K562 (cell line): ENCODE measurements around the gene GAB2.

ENCODE experiments used
- GTF2F1 ChIP-seq: IDR thresholded peaks from 2 replicates; pipeline ENCODE4 v1.6.1; 2011; ENCODE audit warnings: low read depth, low read length, improper control_type of control experiment
- KAT8 ChIP-seq: fragments of 450-650 bp; IDR thresholded peaks from 2 replicates; pipeline ENCODE4 v1.6.1; 2016; ENCODE audit warnings: low read depth, mild to moderate bottlenecking
- MTA1 ChIP-seq: fragments of 450-650 bp; IDR thresholded peaks from 2 replicates; pipeline ENCODE4 v1.6.1; 2017; ENCODE audit warnings: borderline replicate concordance
- RBBP5 ChIP-seq: fragments of 200-600 bp; sonication (generic); IDR thresholded peaks from 2 replicates; pipeline ENCODE4 v1.6.1; 2012; ENCODE audit warnings: borderline replicate concordance, mild to moderate bottlenecking, low read length, control low read depth, inconsistent platforms; ENCODE audit not compliant: insufficient read depth, poor library complexity, severe bottlenecking
- SMC3 ChIP-seq: conservative IDR thresholded peaks from 2 replicates; pipeline ENCODE4 v1.6.1; 2011; ENCODE audit warnings: low read depth, low read length, improper control_type of control experiment; ENCODE audit not compliant: insufficient read depth
- TEAD4 ChIP-seq, 2 experiments: sonication (generic) in 1 of 2; formaldehyde crosslinking in 1 of 2; IDR thresholded peaks; 2 replicates each; pipeline versions ENCODE4 v1.6.1 to v1.8.0; 2012 to 2022; ENCODE audit warnings: borderline replicate concordance in 1 of 2, inconsistent platforms in 1 of 2, low read length in 1 of 2, mild to moderate bottlenecking in 1 of 2, missing genetic modification reagents in 1 of 2
- ZNF217 ChIP-seq: sonication (generic); formaldehyde crosslinking; IDR thresholded peaks from 2 replicates; pipeline ENCODE4 v1.8.0; 2022; ENCODE audit warnings: mild to moderate bottlenecking, missing genetic modification reagents
- TF ChIP-seq, protein P1 (sequence below): sonication (generic); formaldehyde crosslinking; IDR thresholded peaks from 2 replicates; pipeline ENCODE4 v1.8.0; 2022; ENCODE audit warnings: mild to moderate bottlenecking, low read depth, missing genetic modification reagents
- TF ChIP-seq, protein P2 (sequence below): fragments of 250-450 bp; sonication (Bioruptor Pico); IDR thresholded peaks from 2 replicates; pipeline ENCODE4 v1.9.0; 2021; ENCODE audit warnings: mild to moderate bottlenecking, inconsistent platforms

DNA sequence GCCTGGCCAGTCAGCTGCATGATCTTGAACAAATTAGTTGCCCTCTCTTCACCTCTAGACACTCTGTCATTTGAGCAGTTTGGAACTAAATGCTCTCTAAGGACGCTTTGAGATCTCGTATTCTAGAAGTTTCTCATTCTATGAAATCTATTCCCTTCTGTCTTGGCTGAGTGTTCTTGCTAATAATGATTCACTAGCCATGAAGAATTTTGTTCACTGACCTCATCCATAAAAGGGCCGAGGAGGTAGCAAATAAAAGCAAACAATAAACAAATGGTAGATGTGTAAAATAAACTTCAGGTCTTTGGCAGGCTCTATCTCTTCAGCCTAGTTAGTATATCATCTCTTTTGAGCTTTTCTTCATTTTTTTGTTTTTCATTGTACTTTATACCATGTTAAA lies 152.3 kb downstream of the GAB2 start:
- TF ChIP-seq, protein P1, sequence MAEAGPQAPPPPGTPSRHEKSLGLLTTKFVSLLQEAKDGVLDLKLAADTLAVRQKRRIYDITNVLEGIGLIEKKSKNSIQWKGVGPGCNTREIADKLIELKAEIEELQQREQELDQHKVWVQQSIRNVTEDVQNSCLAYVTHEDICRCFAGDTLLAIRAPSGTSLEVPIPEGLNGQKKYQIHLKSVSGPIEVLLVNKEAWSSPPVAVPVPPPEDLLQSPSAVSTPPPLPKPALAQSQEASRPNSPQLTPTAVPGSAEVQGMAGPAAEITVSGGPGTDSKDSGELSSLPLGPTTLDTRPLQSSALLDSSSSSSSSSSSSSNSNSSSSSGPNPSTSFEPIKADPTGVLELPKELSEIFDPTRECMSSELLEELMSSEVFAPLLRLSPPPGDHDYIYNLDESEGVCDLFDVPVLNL (CRISPR knock-in tag) = no peak
- no peak for TF ChIP-seq GTF2F1
- no peak for TF ChIP-seq ZNF217 (CRISPR knock-in tag)
- no peak for TF ChIP-seq MTA1
- no peak for TF ChIP-seq KAT8
- no peak for TF ChIP-seq TEAD4 (IDR thresholded peaks at IDR 0.05; ENCODE audit: low read length)
- no peak for TF ChIP-seq TEAD4 (CRISPR knock-in tag; IDR thresholded peaks at IDR 0.05; ENCODE audit: borderline replicate concordance)
- TF ChIP-seq, protein P2, sequence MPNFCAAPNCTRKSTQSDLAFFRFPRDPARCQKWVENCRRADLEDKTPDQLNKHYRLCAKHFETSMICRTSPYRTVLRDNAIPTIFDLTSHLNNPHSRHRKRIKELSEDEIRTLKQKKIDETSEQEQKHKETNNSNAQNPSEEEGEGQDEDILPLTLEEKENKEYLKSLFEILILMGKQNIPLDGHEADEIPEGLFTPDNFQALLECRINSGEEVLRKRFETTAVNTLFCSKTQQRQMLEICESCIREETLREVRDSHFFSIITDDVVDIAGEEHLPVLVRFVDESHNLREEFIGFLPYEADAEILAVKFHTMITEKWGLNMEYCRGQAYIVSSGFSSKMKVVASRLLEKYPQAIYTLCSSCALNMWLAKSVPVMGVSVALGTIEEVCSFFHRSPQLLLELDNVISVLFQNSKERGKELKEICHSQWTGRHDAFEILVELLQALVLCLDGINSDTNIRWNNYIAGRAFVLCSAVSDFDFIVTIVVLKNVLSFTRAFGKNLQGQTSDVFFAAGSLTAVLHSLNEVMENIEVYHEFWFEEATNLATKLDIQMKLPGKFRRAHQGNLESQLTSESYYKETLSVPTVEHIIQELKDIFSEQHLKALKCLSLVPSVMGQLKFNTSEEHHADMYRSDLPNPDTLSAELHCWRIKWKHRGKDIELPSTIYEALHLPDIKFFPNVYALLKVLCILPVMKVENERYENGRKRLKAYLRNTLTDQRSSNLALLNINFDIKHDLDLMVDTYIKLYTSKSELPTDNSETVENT = no peak
- TF ChIP-seq RBBP5 = no peak
- no peak for TF ChIP-seq SMC3
